Upper lobe of right lung (tissue), 1 donor: ENCODE measurements around the gene KCNC2. TPM values are rescaled to one million over a fixed set of nuclear protein-coding genes. Genes with fewer than 3 reads are reported as not detected.
"Not testable (repeated sequence)": the region's sequence is repeated elsewhere in the genome, so short reads cannot be mapped to it uniquely, and the experiment has no call there.

Experiments
- ATAC-seq: fragments of 200-7000 bp; cut with Tn5 transposase; one replicate; pipeline ENCODE4 v1.9.1; 2020; ENCODE audit warnings: mild to moderate bottlenecking, moderate library complexity
- DNase-seq: peaks from one replicate; pipeline ENCODE4 v3.0.0-alpha.2; 2020
- H3K27ac ChIP-seq: fragments of 200-600 bp; one replicate; pipeline ENCODE4 v1.8.0; 2022
- H3K27me3 ChIP-seq: fragments of 200-600 bp; one replicate; pipeline ENCODE4 v1.8.0; 2022; ENCODE audit warnings: mild to moderate bottlenecking
- H3K36me3 ChIP-seq: fragments of 200-600 bp; one replicate; pipeline ENCODE4 v1.8.0; 2022
- H3K4me1 ChIP-seq: fragments of 200-600 bp; one replicate; pipeline ENCODE4 v1.8.0; 2022
- H3K4me3 ChIP-seq: fragments of 200-600 bp; one replicate; pipeline ENCODE4 v1.8.0; 2022; ENCODE audit warnings: mild to moderate bottlenecking
- H3K9me3 ChIP-seq: fragments of 200-600 bp; one replicate; pipeline ENCODE4 v1.8.0; 2022
- CTCF ChIP-seq: fragments of 200-600 bp; IDR thresholded peaks from one replicate; pipeline ENCODE4 v1.8.0; 2022; ENCODE audit warnings: antibody characterized with exemption
- intact Hi-C: fragments of 100-400 bp; cut with DNase I; formaldehyde crosslinking; loops from one replicate; pipeline ENCODE4 v1.11.0; 2022
- total RNA-seq: library from RNA; stranded (reverse); fragmentation: NEBNext Ultra II Directional; extraction: Animal tissue kit (Norgen Biotek cat#: 25700); gene quantifications from one replicate; pipeline ENCODE4 v1.2.1, GENCODE V29; 2021
- donor health status: DM: no; HTN: yes; CAD: no; lungs with severe emphysema.

KCNC2 gene
- total RNA-seq, 1 donor from 2014 or later: not detected

GRCh38 chr12:75196865-75197264 is 12.8 kb downstream of the KCNC2 start:
- no peak for TF ChIP-seq CTCF

GRCh38 chr12:75196408-75196807 is 13.2 kb downstream of the KCNC2 start:
- no peaks in the 10 kb centered on the region for H3K9me3 ChIP-seq
- intact Hi-C loops: no loop called here
- H3K27ac ChIP-seq: no peak overlapping the region
- no peaks in the 10 kb centered on the region for H3K27me3 ChIP-seq
- DNase-seq (no peak), ATAC-seq (no peak)
- no peak overlapping the region for H3K4me3 ChIP-seq
- H3K36me3 ChIP-seq: no peaks in the 10 kb centered on the region
- no peak for TF ChIP-seq CTCF
- no peaks in the 10 kb centered on the region for H3K4me1 ChIP-seq

More at GRCh38 chr12:75196865-75197264, 12.8 kb downstream of the KCNC2 start:
- intact Hi-C loops: no loop called here
- ATAC-seq (no peak), DNase-seq (no peak)
- no peaks in the 10 kb centered on the region for H3K27me3 ChIP-seq
- no peaks in the 10 kb centered on the region for H3K9me3 ChIP-seq
- H3K27ac ChIP-seq: no peak overlapping the region
- H3K36me3 ChIP-seq: no peaks in the 10 kb centered on the region
- H3K4me3 ChIP-seq: no peak overlapping the region
- no peaks in the 10 kb centered on the region for H3K4me1 ChIP-seq

- H3K9me3 ChIP-seq: no peaks in the 10 kb centered on the region
- ATAC-seq (no peak), DNase-seq (no peak)
- no peaks in the 10 kb centered on the region for H3K27me3 ChIP-seq
- H3K36me3 ChIP-seq: no peaks in the 10 kb centered on the region
- H3K27ac ChIP-seq: no peak overlapping the region
- intact Hi-C loops: no loop called here
- H3K4me3 ChIP-seq: no peak overlapping the region
- H3K4me1 ChIP-seq: no peaks in the 10 kb centered on the region
- TF ChIP-seq CTCF: no peak
Measured at GRCh38 chr12:75194250-75194649, 15.4 kb downstream of the KCNC2 start.

- Histone ChIP-seq H3K4me3 (no peak overlapping the region), H3K27me3 (no peaks in the 10 kb centered on the region), H3K9me3 (no peaks in the 10 kb centered on the region), H3K27ac (no peak overlapping the region), H3K4me1 (no peaks in the 10 kb centered on the region), H3K36me3 (no peaks in the 10 kb centered on the region)
- no peak for TF ChIP-seq CTCF
- ATAC-seq: no peak
- DNase-seq: no peak
- intact Hi-C loops: no loop called here
Measured at GRCh38 chr12:75192196-75192595, 17.4 kb downstream of the KCNC2 start.

GRCh38 chr12:75190846-75191245 is 18.8 kb downstream of the KCNC2 start:
- ATAC-seq (no peak), DNase-seq (no peak)
- no peaks in the 10 kb centered on the region for H3K27me3 ChIP-seq
- no peaks in the 10 kb centered on the region for H3K36me3 ChIP-seq
- TF ChIP-seq CTCF: no peak
- no peaks in the 10 kb centered on the region for H3K4me1 ChIP-seq
- H3K9me3 ChIP-seq: no peaks in the 10 kb centered on the region
- no peak overlapping the region for H3K27ac ChIP-seq
- intact Hi-C loops: no loop called here
- no peak overlapping the region for H3K4me3 ChIP-seq

GRCh38 chr12:75185881-75186280 is 23.8 kb downstream of the KCNC2 start:
- H3K4me3 ChIP-seq, intact Hi-C loops, H3K9me3 ChIP-seq, H3K27ac ChIP-seq, H3K27me3 ChIP-seq, H3K4me1 ChIP-seq, DNase-seq, H3K36me3 ChIP-seq, ATAC-seq: not testable (repeated sequence)
